Lower lobe of right lung (tissue), 2 donors: ENCODE results near the gene ST8SIA1. TPM values are rescaled to one million over a fixed set of nuclear protein-coding genes. Genes with fewer than 3 reads are reported as not detected.

ENCODE experiments used
- ATAC-seq, 2 donors: fragments of 200-7000 bp; cut with Tn5 transposase; one replicate each; pipeline ENCODE4 v1.9.1; 2020 to 2022; ENCODE audit warnings: mild to moderate bottlenecking in 2 of 2, moderate library complexity in 2 of 2
- DNase-seq: peaks from one replicate; pipeline ENCODE4 v3.0.0-alpha.2; 2020
- H3K27ac ChIP-seq: fragments of 200-600 bp; one replicate; pipeline ENCODE4 v1.8.0; 2022
- H3K27me3 ChIP-seq: fragments of 200-600 bp; one replicate; pipeline ENCODE4 v1.8.0; 2022; ENCODE audit warnings: low read depth
- H3K36me3 ChIP-seq: fragments of 200-600 bp; one replicate; pipeline ENCODE4 v1.8.0; 2022; ENCODE audit warnings: mild to moderate bottlenecking
- H3K4me1 ChIP-seq: fragments of 200-600 bp; one replicate; pipeline ENCODE4 v1.8.0; 2022
- H3K4me3 ChIP-seq: fragments of 200-600 bp; one replicate; pipeline ENCODE4 v1.8.0; 2022; ENCODE audit warnings: mild to moderate bottlenecking
- H3K9me3 ChIP-seq: fragments of 200-600 bp; one replicate; pipeline ENCODE4 v1.8.0; 2022
- CTCF ChIP-seq: fragments of 200-600 bp; IDR thresholded peaks from one replicate; pipeline ENCODE4 v1.8.0; 2022; ENCODE audit warnings: antibody characterized with exemption, mild to moderate bottlenecking
- intact Hi-C: fragments of 100-400 bp; cut with DNase I; formaldehyde crosslinking; loops from one replicate; pipeline ENCODE4 v1.11.0; 2022
- total RNA-seq: library from RNA; stranded (reverse); fragmentation: NEBNext Ultra II Directional; extraction: Animal tissue kit (Norgen Biotek cat#: 25700); gene quantifications from one replicate; pipeline ENCODE4 v1.2.1, GENCODE V29; 2021
- donor health status: DM: no; HTN: yes; CAD: no; lungs with severe emphysema.

ST8SIA1 gene
- total RNA-seq, 1 donor from 2014 or later = 9.1 TPM

- no peaks in the 10 kb centered on the region for H3K27me3 ChIP-seq
- ATAC-seq = no peak
Measured at GRCh38 chr12:22318108-22318737, 16.3 kb downstream of the ST8SIA1 start.

GRCh38 chr12:22313963-22314330 lies 20.6 kb downstream of the ST8SIA1 start:
- Histone ChIP-seq H3K9me3 (no peaks in the 10 kb centered on the region), H3K4me1 (no peaks in the 10 kb centered on the region), H3K27me3 (no peaks in the 10 kb centered on the region), H3K36me3 (no peaks in the 10 kb centered on the region), H3K4me3 (no peak overlapping the region), H3K27ac (no peak overlapping the region)
- no peak for TF ChIP-seq CTCF
- intact Hi-C loops = no loop called here
- ATAC-seq = no peak
- no peak for DNase-seq

More at GRCh38 chr12:22318108-22318737, 16.3 kb downstream of the ST8SIA1 start:
- no peak overlapping the region for H3K4me3 ChIP-seq
- TF ChIP-seq CTCF = no peak
- H3K4me1 ChIP-seq = no peaks in the 10 kb centered on the region
- no peak for DNase-seq
- no peaks in the 10 kb centered on the region for H3K36me3 ChIP-seq
- no peaks in the 10 kb centered on the region for H3K9me3 ChIP-seq
- intact Hi-C loops = no loop called here
- no peak overlapping the region for H3K27ac ChIP-seq

- Histone ChIP-seq H3K36me3 (no peaks in the 10 kb centered on the region), H3K27me3 (no peaks in the 10 kb centered on the region), H3K27ac (no peak overlapping the region), H3K9me3 (no peaks in the 10 kb centered on the region), H3K4me3 (no peak overlapping the region), H3K4me1 (no peaks in the 10 kb centered on the region)
- ATAC-seq (no peak), DNase-seq (no peak)
- TF ChIP-seq CTCF = no peak
- intact Hi-C loops = no loop called here
Measured at GRCh38 chr12:22313286-22313962, 21.1 kb downstream of the ST8SIA1 start.

- no peaks in the 10 kb centered on the region for H3K27me3 ChIP-seq
- H3K9me3 ChIP-seq = no peaks in the 10 kb centered on the region
- no peaks in the 10 kb centered on the region for H3K4me1 ChIP-seq
- H3K27ac ChIP-seq = no peak overlapping the region
- DNase-seq (no peak), ATAC-seq (peak in 1 of 2 donors; percentile 35)
- H3K4me3 ChIP-seq = no peak overlapping the region
- no peak for TF ChIP-seq CTCF
- no peaks in the 10 kb centered on the region for H3K36me3 ChIP-seq
- intact Hi-C loops = no loop called here
Measured at GRCh38 chr12:22312336-22312735, 22.2 kb downstream of the ST8SIA1 start.

- no peak for TF ChIP-seq CTCF
- Histone ChIP-seq H3K36me3 (no peaks in the 10 kb centered on the region), H3K4me1 (no peaks in the 10 kb centered on the region), H3K9me3 (no peaks in the 10 kb centered on the region), H3K27me3 (no peaks in the 10 kb centered on the region), H3K4me3 (no peak overlapping the region), H3K27ac (no peak overlapping the region)
- intact Hi-C loops = no loop called here
- ATAC-seq = no peak
- DNase-seq = no peak
Measured at GRCh38 chr12:22310709-22311108, 23.8 kb downstream of the ST8SIA1 start.
